T-helper 17 cell (primary cell): Measurements from ENCODE around the gene PTBP3. TPM values are rescaled to one million over a fixed set of nuclear protein-coding genes. Genes with fewer than 3 reads are reported as not detected.
"Not testable (repeated sequence)": the region's sequence is repeated elsewhere in the genome, so short reads cannot be mapped to it uniquely, and the experiment has no call there.

ENCODE experiments used
- ATAC-seq: fragments of 150-1000 bp; cut with Tn5 transposase; 2 replicates; pipeline ENCODE4 v1.10.0; 2021; ENCODE audit warnings: mild to moderate bottlenecking, moderate library complexity
- DNase-seq, 3 donors: peaks; one replicate each; pipeline versions ENCODE4 v3.0.0 to v3.0.0-alpha.2; 2020 to 2021
- H3K9me3 ChIP-seq: one replicate; pipeline ENCODE4 v1.7.0; 2013; ENCODE audit warnings: low read length, mild to moderate bottlenecking; ENCODE audit not compliant: control insufficient read depth, poor library complexity, severe bottlenecking
- H3K27ac Mint-ChIP-seq: one replicate; pipeline ENCODE4 v1.8.0; 2022; ENCODE audit warnings: mild to moderate bottlenecking, moderate library complexity, mixed read lengths
- H3K27me3 Mint-ChIP-seq: one replicate; pipeline ENCODE4 v1.8.0; 2022; ENCODE audit warnings: mixed read lengths
- H3K36me3 Mint-ChIP-seq: one replicate; pipeline ENCODE4 v1.8.0; 2022; ENCODE audit warnings: low read depth, mixed read lengths
- H3K4me1 Mint-ChIP-seq: one replicate; pipeline ENCODE4 v1.8.0; 2022; ENCODE audit warnings: mild to moderate bottlenecking, mixed read lengths
- H3K4me3 Mint-ChIP-seq: one replicate; pipeline ENCODE4 v1.8.0; 2022; ENCODE audit warnings: mild to moderate bottlenecking, moderate library complexity, mixed read lengths
- total RNA-seq, 4 donors: library from RNA in 2 of 4; stranded (reverse) in 2 of 4; gene quantifications; one replicate each; pipeline ENCODE4 v1.2.3 and lab custom pipeline; 2022 to 2026

The PTBP3 gene
- total RNA-seq, 2 donors from 2014 or later: 132 to 140 TPM

DNA sequence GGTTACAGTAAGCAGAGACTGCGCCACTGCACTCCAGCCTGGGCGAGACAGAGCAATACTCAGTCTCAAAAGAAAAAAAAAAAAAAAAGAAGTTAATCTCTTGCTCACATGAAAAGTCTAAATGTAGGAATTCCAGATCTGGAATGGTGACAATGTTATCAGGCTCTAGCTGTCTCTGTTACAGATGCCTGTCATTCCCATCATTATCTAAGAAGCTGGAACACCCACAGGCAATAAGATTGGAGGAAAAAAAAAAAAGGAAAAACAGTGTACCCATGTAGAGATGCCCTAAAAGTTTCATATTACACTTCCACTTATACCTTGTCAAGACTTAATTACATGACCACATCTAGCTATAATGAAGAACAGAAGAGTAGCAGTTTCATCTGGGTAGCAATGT is 38.2 kb downstream of the PTBP3 start:
- H3K27ac Mint-ChIP-seq: peak overlapping the region; percentile 41
- H3K36me3 Mint-ChIP-seq: peaks cover 11% of the 10 kb centered on the region
- H3K27me3 Mint-ChIP-seq: no peaks in the 10 kb centered on the region
- DNase-seq (no peak), ATAC-seq (no peak)
- H3K9me3 ChIP-seq: no peaks in the 10 kb centered on the region
- no peak overlapping the region for H3K4me3 Mint-ChIP-seq
- peaks cover 38% of the 10 kb centered on the region for H3K4me1 Mint-ChIP-seq

DNA sequence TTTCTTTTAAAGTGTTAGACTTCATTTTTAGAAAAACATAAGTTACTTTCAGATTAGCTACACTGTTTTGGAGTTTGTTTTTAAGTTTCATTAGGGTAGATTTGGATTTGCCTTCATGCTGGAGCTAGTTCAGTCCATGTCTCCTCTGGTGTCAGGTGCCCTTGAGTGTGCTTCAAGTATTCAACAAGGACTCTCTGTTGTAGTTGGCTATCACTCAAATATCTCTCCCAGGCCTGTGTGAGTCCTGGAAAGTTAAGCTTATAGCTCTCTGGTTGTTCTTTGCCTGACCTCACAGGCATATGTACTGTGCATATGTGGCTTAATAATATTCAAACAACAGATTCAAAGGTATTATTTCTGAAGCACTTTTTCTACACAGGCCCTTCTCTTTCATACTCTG is 45.4 kb downstream of the PTBP3 start:
- Mint-ChIP-seq H3K27me3 (no peaks in the 10 kb centered on the region), H3K27ac (no peak overlapping the region), H3K4me3 (no peak overlapping the region), H3K36me3 (peaks cover 17% of the 10 kb centered on the region), H3K4me1 (peaks cover 22% of the 10 kb centered on the region)
- no peak for ATAC-seq
- peaks cover 4% of the 10 kb centered on the region for H3K9me3 ChIP-seq
- no peak for DNase-seq

DNA sequence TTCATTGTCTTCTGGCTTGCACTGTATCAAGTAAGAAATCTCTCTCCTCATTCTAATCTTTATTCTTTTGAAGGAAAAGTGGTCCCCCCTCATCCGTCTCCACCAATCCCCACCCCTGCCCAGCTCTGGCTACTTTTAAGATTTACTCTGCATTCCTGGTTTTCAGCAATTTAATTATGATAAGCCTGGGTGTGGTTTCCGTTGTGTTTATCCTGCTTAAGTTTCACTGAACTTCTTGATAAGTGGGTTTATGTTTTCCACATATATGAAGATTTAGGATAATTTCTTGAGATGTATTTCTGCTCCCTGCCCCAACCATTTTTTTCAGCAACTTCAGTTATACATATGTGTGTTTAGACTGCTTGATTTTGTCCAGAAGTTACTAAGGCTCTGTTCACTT is 46.5 kb downstream of the PTBP3 start:
- Mint-ChIP-seq H3K4me3 (no peak overlapping the region), H3K4me1 (peaks cover 19% of the 10 kb centered on the region), H3K27ac (peak overlapping the region; percentile 47), H3K36me3 (peaks cover 17% of the 10 kb centered on the region), H3K27me3 (no peaks in the 10 kb centered on the region)
- H3K9me3 ChIP-seq: peaks cover 4% of the 10 kb centered on the region
- DNase-seq (no peak), ATAC-seq (no peak)

DNA sequence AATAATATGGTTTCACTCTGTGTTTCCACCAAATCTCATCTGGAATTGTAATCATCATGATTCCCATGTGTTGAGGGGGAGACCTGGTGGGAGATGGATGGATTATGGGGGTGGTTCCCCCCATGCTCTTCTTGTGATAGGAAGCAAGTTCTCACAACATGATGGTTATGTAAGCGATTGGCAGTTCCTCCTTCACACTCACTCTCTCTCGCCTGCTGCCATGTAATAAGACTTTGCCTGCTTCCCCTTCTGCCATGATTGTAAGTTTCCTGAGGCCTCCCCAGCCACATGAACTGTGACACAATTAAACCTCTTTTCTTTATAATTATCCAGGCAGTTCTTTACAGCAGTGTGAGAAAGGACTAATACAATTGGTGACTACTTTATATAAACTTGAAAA is 48.4 kb downstream of the PTBP3 start:
- H3K27ac Mint-ChIP-seq: no peak overlapping the region
- DNase-seq: no peak
- H3K27me3 Mint-ChIP-seq: no peaks in the 10 kb centered on the region
- peaks cover 12% of the 10 kb centered on the region for H3K4me1 Mint-ChIP-seq
- peaks cover 9% of the 10 kb centered on the region for H3K36me3 Mint-ChIP-seq
- no peak for ATAC-seq
- no peak overlapping the region for H3K4me3 Mint-ChIP-seq
- peaks cover 4% of the 10 kb centered on the region for H3K9me3 ChIP-seq

DNA sequence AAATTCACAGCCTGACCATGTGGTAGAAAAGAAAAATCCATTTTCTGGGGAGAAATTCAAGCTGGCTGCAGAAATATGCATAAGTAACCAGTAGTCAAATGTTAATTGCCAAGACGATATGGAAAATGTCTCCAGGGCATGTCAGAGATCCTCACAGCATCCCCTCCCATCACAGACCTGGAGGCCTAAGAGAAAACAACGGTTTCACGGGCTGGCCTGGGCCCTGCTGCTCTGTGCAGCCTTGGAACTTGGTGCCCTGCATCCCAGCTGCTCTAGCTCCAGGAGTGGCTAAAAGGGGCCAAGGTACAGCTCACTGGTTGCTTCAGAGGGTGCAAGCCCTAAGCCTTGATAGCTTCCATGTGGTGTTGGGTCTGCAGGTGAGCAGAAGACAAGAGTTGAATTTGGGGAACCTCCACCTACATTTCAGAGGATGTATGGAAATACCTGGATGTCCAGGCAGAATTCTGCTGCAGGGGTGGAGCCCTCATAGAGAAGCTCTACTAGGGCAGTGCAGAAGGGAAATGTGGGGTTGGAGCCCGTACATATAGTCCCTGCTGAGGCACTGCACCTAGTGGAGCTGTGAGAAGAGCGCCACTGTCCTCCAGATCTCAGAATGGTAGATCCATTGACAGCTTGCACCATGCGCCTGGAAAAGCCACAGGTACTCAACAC is 49.7 kb downstream of the PTBP3 start:
- no peak overlapping the region for H3K4me3 Mint-ChIP-seq
- H3K9me3 ChIP-seq: peaks cover 4% of the 10 kb centered on the region
- DNase-seq: no peak
- no peak overlapping the region for H3K27ac Mint-ChIP-seq
- peaks cover 10% of the 10 kb centered on the region for H3K4me1 Mint-ChIP-seq
- H3K27me3 Mint-ChIP-seq: no peaks in the 10 kb centered on the region
- ATAC-seq: no peak
- peaks cover 8% of the 10 kb centered on the region for H3K36me3 Mint-ChIP-seq

DNA sequence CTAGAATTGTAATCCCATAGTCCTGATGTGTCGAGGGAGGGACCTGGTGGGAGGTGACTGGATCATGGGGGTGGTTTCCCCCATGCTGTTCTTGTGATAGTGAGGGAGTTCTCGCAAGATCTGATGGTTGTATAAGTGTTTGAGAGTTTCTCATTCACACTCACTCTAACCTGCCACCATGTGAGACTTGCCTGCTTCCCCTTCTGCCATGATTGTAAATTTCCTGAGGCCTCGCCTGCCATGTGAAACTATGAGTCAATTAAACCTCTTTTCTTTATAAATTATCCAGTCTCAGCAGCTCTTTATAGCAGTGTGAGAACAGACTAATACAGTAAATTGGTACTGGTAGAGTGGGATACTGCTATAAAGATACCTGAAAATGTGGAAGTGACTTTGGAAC is 50.6 kb downstream of the PTBP3 start:
- ATAC-seq, H3K36me3 Mint-ChIP-seq, H3K9me3 ChIP-seq, H3K27ac Mint-ChIP-seq, DNase-seq, H3K27me3 Mint-ChIP-seq, H3K4me3 Mint-ChIP-seq: not testable (repeated sequence)
- H3K4me1 Mint-ChIP-seq: peaks cover 13% of the 10 kb centered on the region

DNA sequence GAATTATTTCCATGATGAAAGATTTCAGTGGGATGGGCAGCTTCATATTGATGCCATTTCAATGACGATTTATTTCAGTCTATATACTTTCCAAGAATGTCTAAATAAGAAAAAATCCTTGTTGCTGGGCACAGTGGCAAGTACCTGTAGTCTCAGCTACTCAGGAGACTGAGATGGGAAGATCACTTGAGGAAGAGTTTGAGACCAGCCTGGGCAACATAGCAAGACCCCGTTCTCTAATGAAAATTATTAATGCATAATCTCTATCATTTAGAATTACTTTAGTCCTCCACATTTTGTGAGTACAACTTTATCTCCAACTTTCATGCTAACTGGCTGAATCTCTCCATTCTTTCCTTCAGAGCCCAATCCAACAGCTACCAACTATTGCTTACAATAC is 52.5 kb downstream of the PTBP3 start:
- Mint-ChIP-seq H3K4me3 (no peak overlapping the region), H3K27me3 (no peaks in the 10 kb centered on the region), H3K4me1 (peaks cover 20% of the 10 kb centered on the region), H3K27ac (peak overlapping the region; percentile 32), H3K36me3 (peaks cover 3% of the 10 kb centered on the region)
- DNase-seq (no peak), ATAC-seq (no peak)
- peaks cover 4% of the 10 kb centered on the region for H3K9me3 ChIP-seq

DNA sequence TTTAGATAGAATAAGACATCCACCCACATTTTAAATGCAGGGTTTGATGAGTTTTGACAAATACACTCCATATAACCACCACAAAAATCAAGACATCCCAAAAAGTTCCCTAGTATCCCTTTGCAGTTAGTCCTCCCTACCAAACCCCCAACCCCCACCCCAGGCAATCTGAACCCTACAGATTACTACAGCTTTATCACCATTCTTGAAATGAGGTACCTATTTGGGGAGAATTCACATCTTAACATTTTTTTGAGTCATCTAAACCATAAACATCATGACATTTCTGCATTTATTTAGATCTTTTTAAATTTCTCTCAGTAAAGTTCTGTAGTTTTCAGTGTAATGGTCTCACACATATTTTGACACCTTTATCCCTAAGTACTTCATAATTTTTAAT is 53.9 kb downstream of the PTBP3 start:
- H3K4me1 Mint-ChIP-seq: peaks cover 26% of the 10 kb centered on the region
- no peak overlapping the region for H3K27ac Mint-ChIP-seq
- H3K27me3 Mint-ChIP-seq: no peaks in the 10 kb centered on the region
- DNase-seq (no peak), ATAC-seq (no peak)
- H3K4me3 Mint-ChIP-seq: no peak overlapping the region
- H3K9me3 ChIP-seq: peaks cover 4% of the 10 kb centered on the region
- H3K36me3 Mint-ChIP-seq: no peaks in the 10 kb centered on the region

DNA sequence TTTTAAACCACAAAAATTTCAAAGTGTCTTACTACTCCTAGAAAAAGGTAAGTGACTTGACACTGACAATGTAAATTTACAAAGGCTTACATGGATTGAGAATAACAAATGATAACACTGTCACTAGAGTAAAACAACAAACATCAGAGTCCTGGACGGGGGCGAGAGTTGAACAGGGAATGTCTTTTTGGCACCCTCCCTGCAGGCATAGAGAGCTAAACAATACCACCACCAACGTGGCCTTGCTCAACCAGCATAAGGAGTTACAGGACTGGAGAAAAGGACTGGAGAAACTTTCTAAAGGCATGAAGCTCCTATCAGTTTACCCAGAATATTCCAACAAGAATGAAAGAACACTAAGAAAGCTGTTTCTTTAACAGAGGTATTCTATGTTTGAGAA is 55.3 kb downstream of the PTBP3 start:
- ATAC-seq: no peak
- Mint-ChIP-seq H3K4me3 (no peak overlapping the region), H3K27me3 (no peaks in the 10 kb centered on the region), H3K36me3 (no peaks in the 10 kb centered on the region), H3K4me1 (peaks cover 32% of the 10 kb centered on the region), H3K27ac (peak overlapping the region; percentile 87)
- no peaks in the 10 kb centered on the region for H3K9me3 ChIP-seq
- no peak for DNase-seq

DNA sequence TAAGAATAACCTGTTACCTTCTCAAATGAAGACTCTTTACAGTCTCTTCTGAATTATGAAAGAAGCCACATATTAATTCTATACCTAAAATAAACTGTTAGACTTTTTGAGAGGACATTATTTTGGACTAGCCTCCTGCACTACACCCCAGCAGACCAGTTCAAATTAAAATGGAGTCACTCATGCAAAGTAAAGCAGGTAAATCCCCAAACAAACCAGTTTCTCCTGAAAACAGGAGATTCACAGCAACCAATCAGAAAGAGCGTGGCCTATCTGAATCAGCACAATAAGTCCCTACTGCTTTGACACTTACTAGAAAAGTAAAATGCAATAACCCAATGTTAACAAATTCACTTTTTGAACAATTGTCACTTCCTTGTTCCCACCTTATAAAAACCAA is 58.8 kb downstream of the PTBP3 start:
- H3K27me3 Mint-ChIP-seq: no peaks in the 10 kb centered on the region
- H3K4me1 Mint-ChIP-seq: peaks cover 41% of the 10 kb centered on the region
- peak overlapping the region; percentile 6 for H3K27ac Mint-ChIP-seq
- DNase-seq: no peak
- ATAC-seq: no peak
- no peak overlapping the region for H3K4me3 Mint-ChIP-seq
- H3K36me3 Mint-ChIP-seq: no peaks in the 10 kb centered on the region
- no peaks in the 10 kb centered on the region for H3K9me3 ChIP-seq

DNA sequence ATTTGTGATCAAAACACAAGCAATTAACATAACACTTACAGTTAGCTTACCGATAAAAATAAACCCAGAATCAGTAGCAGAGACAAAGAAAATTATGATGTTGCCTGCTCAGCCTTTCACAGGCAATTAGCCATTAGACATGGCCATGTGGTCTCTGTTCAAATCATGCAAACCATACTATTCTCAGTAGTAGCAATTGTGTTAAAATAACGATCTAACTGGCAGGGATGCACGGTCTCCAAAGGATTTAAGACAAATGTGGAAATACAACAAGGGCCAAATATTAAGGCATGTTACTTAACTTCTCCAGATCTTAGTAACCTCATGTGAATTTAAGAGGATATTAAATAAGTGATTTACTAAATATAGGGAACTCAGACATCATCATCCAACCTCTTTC is 59.5 kb downstream of the PTBP3 start:
- H3K9me3 ChIP-seq: no peaks in the 10 kb centered on the region
- H3K4me3 Mint-ChIP-seq: no peak overlapping the region
- peaks cover 44% of the 10 kb centered on the region for H3K4me1 Mint-ChIP-seq
- DNase-seq (no peak), ATAC-seq (no peak)
- no peaks in the 10 kb centered on the region for H3K36me3 Mint-ChIP-seq
- H3K27ac Mint-ChIP-seq: peak overlapping the region; percentile 6
- H3K27me3 Mint-ChIP-seq: no peaks in the 10 kb centered on the region

DNA sequence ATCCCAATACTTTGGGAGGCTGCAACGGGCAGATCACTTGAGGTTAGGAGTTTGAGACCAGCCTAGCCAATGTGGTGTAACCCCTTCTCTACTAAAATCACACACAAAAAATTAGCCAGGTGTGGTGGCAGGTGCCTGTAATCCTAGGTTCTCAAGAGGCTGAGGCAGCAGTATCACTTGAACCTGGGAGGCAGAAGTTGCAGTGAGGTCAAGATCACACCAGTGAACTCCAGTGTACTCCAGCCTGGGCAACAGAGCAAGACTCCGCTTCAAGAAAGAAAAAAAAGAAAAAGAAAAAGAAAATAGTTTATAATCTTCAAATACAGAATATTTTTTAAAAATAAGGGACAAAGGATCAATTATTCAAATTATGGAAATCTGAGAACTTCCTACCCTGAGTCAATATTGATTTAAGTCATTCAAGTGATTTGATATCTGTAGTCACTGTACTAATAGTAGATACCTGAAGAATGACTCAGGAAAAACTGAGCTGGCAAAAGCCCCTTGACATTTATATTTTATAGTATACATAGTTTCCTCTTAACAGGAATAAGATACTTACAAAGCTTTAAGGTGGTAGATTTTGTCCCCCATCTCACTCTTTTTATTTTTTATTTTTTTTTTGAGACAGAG is 61.8 kb downstream of the PTBP3 start:
- ATAC-seq (no peak), DNase-seq (no peak)
- no peaks in the 10 kb centered on the region for H3K36me3 Mint-ChIP-seq
- no peaks in the 10 kb centered on the region for H3K9me3 ChIP-seq
- H3K27ac Mint-ChIP-seq: no peak overlapping the region
- no peak overlapping the region for H3K4me3 Mint-ChIP-seq
- no peaks in the 10 kb centered on the region for H3K27me3 Mint-ChIP-seq
- peaks cover 29% of the 10 kb centered on the region for H3K4me1 Mint-ChIP-seq

DNA sequence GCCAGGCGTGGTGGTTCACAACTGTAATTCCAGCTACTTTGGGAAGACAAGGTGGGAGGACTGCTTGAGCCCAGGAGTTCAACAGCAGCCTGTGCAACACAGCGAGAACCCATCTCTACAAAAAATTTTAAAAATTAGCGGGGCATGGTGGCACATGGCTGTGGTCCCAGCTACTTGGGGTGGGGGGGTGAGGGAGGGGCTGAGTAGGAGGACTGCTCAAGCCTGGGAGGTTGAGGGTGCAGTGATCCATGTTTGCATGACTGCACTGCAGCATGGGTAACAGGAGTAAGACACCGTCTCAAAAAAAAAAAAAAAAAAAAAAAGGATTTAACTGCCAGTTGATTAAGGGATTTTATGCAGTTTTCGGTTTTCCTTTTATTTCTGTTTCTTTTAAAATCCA is 65.0 kb downstream of the PTBP3 start:
- peaks cover 2% of the 10 kb centered on the region for H3K36me3 Mint-ChIP-seq
- ATAC-seq: no peak
- no peak overlapping the region for H3K27ac Mint-ChIP-seq

DNA sequence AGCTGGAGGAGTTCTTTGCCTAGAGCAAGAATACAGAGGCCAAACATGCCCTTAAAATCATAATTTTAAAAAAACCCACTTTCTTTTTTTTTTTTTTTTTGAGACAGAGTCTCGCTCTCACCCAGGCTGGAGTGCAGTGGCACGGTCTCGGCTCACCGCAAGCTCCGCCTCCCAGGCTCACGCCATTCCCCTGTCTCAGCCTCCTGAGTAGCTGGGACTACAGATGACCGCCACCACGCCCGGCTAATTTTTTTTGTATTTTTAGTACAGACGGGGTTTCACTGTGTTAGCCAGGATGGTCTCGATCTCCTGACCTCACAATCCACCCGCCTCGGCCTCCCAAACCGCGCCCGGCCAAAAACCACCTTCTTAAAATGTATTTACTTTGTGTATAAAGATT is 66.3 kb downstream of the PTBP3 start:
- H3K9me3 ChIP-seq, H3K36me3 Mint-ChIP-seq, ATAC-seq, H3K27me3 Mint-ChIP-seq, H3K4me3 Mint-ChIP-seq, H3K27ac Mint-ChIP-seq, DNase-seq: not testable (repeated sequence)
- H3K4me1 Mint-ChIP-seq: peaks cover 13% of the 10 kb centered on the region

More for the DNA sequence above, 65.0 kb downstream of the PTBP3 start:
- DNase-seq: no peak
- peaks cover 21% of the 10 kb centered on the region for H3K4me1 Mint-ChIP-seq
- no peak overlapping the region for H3K4me3 Mint-ChIP-seq
- H3K27me3 Mint-ChIP-seq: no peaks in the 10 kb centered on the region
- H3K9me3 ChIP-seq: no peaks in the 10 kb centered on the region
